ENCODE measurements around the gene TMEM245.
"Not testable (repeated sequence)": the region's sequence is repeated elsewhere in the genome, so short reads cannot be mapped to it uniquely, and the experiment has no call there.

TMEM245 gene

GRCh38 chr9:109133533-109133932 is 13.8 kb upstream of the TMEM245 start:
- no peak for DNase-seq (ENCODE audit: low read depth, low spot score)

DNA sequence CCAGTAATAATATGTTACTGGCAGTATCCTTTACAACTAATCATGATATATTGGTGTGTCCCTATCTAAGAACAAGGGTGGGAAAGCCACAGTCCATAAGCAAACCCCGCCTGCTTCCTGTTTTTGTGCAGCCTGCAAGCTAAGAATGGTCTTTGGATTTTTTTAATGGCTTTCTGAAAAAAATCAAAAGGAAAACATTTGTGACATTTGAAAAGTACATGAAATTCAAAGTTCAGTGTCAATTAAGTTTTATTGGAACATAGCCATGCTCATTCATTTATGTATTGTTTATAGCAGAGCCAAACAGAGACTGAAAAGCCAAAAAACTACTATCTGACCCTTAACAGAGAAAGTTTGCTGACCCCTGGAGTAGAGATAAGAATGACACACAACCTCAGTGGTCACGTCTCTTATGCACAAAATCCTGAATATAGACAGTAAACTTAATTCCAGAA is 12.8 kb upstream of the TMEM245 start:
- no peak for DNase-seq (ENCODE audit: low read depth, low spot score)

- no peak for DNase-seq (ENCODE audit: low read depth, low spot score)
Measured at GRCh38 chr9:109129470-109130197, 9.9 kb upstream of the TMEM245 start.

GRCh38 chr9:109126671-109127070 is 6.9 kb upstream of the TMEM245 start:
- not testable (repeated sequence) for DNase-seq (ENCODE audit: low read depth, low spot score)

GRCh38 chr9:109124121-109124520 is 4.4 kb upstream of the TMEM245 start:
- DNase-seq (ENCODE audit: low read depth, low spot score): no peak

DNA sequence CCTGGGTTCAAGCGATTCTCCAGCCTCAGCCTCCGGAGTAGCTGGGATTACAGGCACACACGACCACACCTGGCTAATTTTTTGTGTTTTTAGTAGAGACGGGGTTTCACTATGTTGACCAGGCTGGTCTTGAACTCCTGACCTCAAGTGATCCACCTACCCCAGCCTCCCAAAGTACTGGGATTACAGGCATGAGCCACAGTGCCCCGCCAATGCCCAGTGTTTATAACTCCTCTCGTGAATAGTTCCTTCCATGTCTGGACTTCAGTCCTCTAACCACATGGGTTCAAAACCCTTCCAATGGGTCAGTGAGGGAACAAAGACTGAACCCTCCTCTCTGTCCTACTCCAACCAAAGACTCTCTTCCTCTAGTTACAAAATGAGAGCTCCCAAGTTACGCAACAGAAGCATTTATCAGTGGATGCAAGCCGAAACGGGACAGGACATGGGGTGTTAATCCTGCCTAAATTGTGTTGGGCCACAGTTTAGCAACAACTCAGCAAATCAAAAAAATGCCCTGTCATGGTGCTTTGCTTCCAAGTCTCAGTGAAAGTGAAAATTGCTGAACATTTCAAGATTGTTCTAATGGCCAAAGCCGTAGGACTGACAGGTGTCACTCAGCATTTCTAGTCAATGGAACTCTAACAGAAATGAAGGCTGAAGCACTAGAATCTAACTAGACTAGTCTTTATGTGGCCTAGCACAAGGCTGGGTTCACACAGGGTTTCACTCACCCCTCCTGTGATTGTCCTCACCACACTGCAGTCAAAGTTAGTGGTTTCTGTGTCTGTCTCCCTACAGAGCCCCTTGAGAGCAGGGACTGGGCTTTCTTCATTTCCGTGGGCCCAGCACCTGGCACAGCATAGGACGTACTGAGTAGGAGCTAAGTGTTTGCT is 3.2 kb upstream of the TMEM245 start:
- no peak for DNase-seq (ENCODE audit: low read depth, low spot score)

GRCh38 chr9:109121232-109121796 is 1.6 kb upstream of the TMEM245 start:
- DNase-seq (ENCODE audit: low read depth, low spot score): no peak

GRCh38 chr9:109120204-109120789 is 550 bp upstream of the TMEM245 start:
- no peak for DNase-seq (ENCODE audit: low read depth, low spot score)

GRCh38 chr9:109118808-109119438 is 824 bp downstream of the TMEM245 start:
- DNase-seq (ENCODE audit: low read depth, low spot score): no peak

- no peak for DNase-seq (ENCODE audit: low read depth, low spot score)
Measured at GRCh38 chr9:109117856-109118807, 1.6 kb downstream of the TMEM245 start.

GRCh38 chr9:109115931-109116526 is 3.7 kb downstream of the TMEM245 start:
- DNase-seq (ENCODE audit: low read depth, low spot score): no peak

- DNase-seq (ENCODE audit: low read depth, low spot score): no peak
Measured at GRCh38 chr9:109114670-109115069, 5.1 kb downstream of the TMEM245 start.

DNA sequence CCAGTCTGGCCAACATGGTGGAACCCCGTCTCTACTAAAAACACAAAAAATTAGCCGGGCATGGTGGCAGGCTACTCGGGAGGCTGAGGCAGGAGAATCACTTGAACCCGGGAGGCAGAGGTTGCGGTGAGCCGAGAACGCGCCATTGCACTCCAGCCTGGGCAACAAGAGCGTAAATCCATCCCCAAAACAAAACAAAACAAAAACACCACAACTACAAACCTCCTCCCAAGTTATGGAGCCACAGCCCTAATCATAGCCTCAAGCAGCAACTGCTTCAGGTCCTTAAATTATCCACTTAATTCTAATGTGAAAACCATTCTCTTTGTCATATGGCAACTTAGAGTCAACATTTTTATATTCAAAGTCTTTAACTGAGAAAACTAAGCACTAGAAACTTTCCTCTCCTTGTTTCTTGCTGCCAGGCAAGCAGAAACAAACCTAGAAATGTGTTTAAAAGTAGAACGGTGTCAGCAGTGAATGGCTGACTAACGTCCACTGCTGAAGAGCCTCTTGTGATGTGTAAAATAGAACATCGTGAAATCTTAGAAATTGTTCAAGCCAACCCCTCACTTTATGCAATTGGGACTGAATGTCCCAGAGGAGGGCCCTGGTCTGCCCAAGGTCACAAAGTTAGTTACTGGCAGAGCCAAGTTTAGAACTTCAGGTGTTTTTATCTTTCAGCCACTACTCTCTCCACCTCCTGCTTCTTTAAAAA is 5.7 kb downstream of the TMEM245 start:
- no peak for DNase-seq (ENCODE audit: low read depth, low spot score)

GRCh38 chr9:109113254-109113653 is 6.5 kb downstream of the TMEM245 start:
- DNase-seq (ENCODE audit: low read depth, low spot score): no peak

GRCh38 chr9:109110329-109111021 is 9.3 kb downstream of the TMEM245 start:
- no peak for DNase-seq (ENCODE audit: low read depth, low spot score)

GRCh38 chr9:109109967-109110328 is 9.8 kb downstream of the TMEM245 start:
- no peak for DNase-seq (ENCODE audit: low read depth, low spot score)

DNA sequence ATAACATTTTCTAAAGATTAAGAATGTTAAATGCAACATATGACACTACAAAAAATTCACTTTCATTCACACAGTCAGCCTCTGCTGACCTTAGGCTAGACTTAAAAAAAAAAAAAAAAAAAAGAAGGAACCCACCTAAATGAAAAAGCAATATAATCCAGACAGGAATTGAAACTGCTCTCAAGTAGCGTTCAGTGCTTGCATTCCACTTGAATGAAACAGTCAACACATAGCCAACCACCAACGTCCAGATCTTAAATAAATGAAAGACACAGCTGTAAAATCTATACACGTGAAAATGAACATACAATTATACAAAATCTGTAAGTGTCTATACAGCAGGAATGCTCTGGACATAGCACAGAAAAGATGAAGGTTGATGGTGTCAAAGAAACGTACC is 11.4 kb downstream of the TMEM245 start:
- DNase-seq (ENCODE audit: low read depth, low spot score): no peak

DNA sequence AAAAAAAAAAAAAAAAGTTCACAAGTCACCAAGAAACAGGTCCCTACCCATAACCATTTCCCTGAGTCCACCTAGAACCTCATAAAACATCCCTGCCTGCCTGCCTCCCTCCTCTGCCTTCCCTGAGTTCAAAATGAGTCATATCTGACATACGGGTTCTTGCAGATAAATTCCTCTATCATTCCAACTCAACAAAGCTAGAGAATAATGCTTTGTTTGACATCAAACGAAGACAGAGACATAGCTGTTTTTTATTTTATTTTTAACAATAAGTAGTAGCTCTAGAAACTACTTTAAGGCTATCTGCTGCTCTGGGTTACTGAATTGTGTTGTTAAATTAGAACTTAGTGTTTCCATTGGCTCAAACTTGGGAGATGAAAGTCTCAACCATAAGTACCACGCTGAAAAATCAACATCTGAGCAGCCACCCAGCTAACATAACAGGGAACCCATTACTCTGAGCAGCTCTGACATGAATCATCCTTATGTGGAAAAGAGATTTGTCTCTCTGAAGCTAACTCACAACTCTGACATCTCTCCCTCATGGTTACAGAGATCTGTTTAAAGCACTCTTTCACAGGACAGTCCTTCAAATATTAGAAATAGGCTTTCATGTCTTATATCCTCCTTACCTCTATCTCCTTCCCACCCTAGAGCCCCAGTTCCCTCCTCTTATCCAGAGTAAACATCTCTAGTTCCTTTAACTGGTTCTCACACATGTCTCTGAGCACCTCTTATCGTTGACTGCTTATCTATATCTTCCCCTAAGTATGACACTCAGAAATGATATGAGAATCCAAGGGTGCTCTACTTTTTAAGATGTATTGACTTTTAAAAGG is 12.1 kb downstream of the TMEM245 start:
- peak; percentile 61 for DNase-seq (ENCODE audit: low read depth, low spot score)

Data from brain pericyte (primary cell).